K562 (cell line): Measurements from ENCODE around the gene KNL1. TPM values are rescaled to one million over a fixed set of nuclear protein-coding genes. Genes with fewer than 3 reads are reported as not detected.
A peak's percentile ranks its signal among the peaks of the same experiment; 100 is the strongest.

ENCODE experiments used
- CEBPZ ChIP-seq: fragments of 150-350 bp; IDR thresholded peaks from 2 replicates; pipeline ENCODE4 v1.6.1; 2014; ENCODE audit warnings: low read depth, mild to moderate bottlenecking, low read length, borderline replicate concordance
- DDX20 ChIP-seq: fragments of 450-650 bp; IDR thresholded peaks from 2 replicates; pipeline ENCODE4 v1.6.1; 2016; ENCODE audit warnings: missing genetic modification characterization, low read depth, mild to moderate bottlenecking, missing compliant biosample characterization, moderate library complexity
- ELK1 ChIP-seq: sonication (generic); formaldehyde crosslinking; IDR thresholded peaks from 2 replicates; pipeline ENCODE4 v1.8.1; 2022; ENCODE audit warnings: missing genetic modification reagents
- FUS ChIP-seq: fragments of 200-400 bp; formaldehyde crosslinking; optimal IDR thresholded peaks from 2 replicates; pipeline ENCODE3; 2017; ENCODE audit warnings: low read depth, low read length
- HNRNPH1 ChIP-seq: fragments of 200-400 bp; formaldehyde crosslinking; optimal IDR thresholded peaks from 2 replicates; pipeline ENCODE3; 2017; ENCODE audit warnings: low read depth, mild to moderate bottlenecking, low read length, moderate library complexity
- HNRNPLL ChIP-seq: fragments of 200-400 bp; formaldehyde crosslinking; IDR thresholded peaks from 2 replicates; pipeline ENCODE4 v1.6.1; 2017; ENCODE audit warnings: low read length, low read depth, mild to moderate bottlenecking; ENCODE audit not compliant: poor library complexity, severe bottlenecking
- KAT8 ChIP-seq: fragments of 450-650 bp; IDR thresholded peaks from 2 replicates; pipeline ENCODE4 v1.6.1; 2016; ENCODE audit warnings: low read depth, mild to moderate bottlenecking
- NFYB ChIP-seq: IDR thresholded peaks from 2 replicates; pipeline ENCODE4 v1.6.1; 2011; ENCODE audit warnings: mild to moderate bottlenecking, moderate library complexity; ENCODE audit not compliant: insufficient read length; ENCODE audit errors: extremely low read depth
- POLR2AphosphoS5 ChIP-seq: IDR thresholded peaks from 2 replicates; pipeline ENCODE4 v1.6.1; 2011; ENCODE audit warnings: mild to moderate bottlenecking, low read depth, low read length, moderate library complexity; ENCODE audit not compliant: control insufficient read depth, insufficient read depth
- POLR2H ChIP-seq: IDR thresholded peaks from 2 replicates; pipeline ENCODE4 v1.6.1; 2016; ENCODE audit warnings: missing genetic modification characterization, low read depth, mild to moderate bottlenecking, control low read depth, missing compliant biosample characterization, moderate library complexity
- RREB1 ChIP-seq: fragments of 250-450 bp; sonication (Bioruptor Pico); IDR thresholded peaks from 2 replicates; pipeline ENCODE4 v1.4.0; 2020
- SIRT6 ChIP-seq: IDR thresholded peaks from one replicate; pipeline ENCODE4 v1.6.1; 2012; ENCODE audit warnings: low read depth, mild to moderate bottlenecking, control low read depth, inconsistent platforms, low read length, moderate library complexity
- SMARCA4 ChIP-seq: fragments of 450-650 bp; IDR thresholded peaks from 2 replicates; pipeline ENCODE4 v1.6.1; 2016
- TAF1 ChIP-seq: IDR thresholded peaks from 2 replicates; pipeline ENCODE4 v1.6.1; 2011; ENCODE audit warnings: mild to moderate bottlenecking, low read length, moderate library complexity; ENCODE audit not compliant: insufficient read depth, control insufficient read depth, severe bottlenecking; ENCODE audit errors: extremely low read depth
- THAP7 ChIP-seq: fragments of 250-450 bp; sonication (Bioruptor Pico); IDR thresholded peaks from 2 replicates; pipeline ENCODE4 v1.5.0; 2021
- ZNF57 ChIP-seq: fragments of 450-650 bp; formaldehyde crosslinking; IDR thresholded peaks from 2 replicates; pipeline ENCODE4 v1.4.0; 2020; ENCODE audit warnings: mild to moderate bottlenecking, moderate library complexity
- polyA plus RNA-seq, 8 experiments: library from polyadenylated mRNA; depleted of rRNA in 4 of 8; stranded (reverse) in 5 of 8; unstranded in 3 of 8; fragments of >200 nt; fragmentation: Nextera tagmentation in 2 of 8; fragmentation: Illumina TruSeq in 1 of 8; extraction: Ambion mirVana in 2 of 8; extraction: Trizol in 1 of 8; gene quantifications; 2 replicates each; pipeline versions ENCODE4 v1.2.1 to v1.2.3, GENCODE V29; 2011 to 2014; ENCODE audit warnings: inconsistent platforms in 1 of 8, missing spikeins in 1 of 8
- total RNA-seq, 7 experiments: library from RNA; depleted of rRNA in 6 of 7; stranded (reverse); fragments of >200 nt in 6 of 7; fragmentation: Illumina TruSeq in 2 of 7; extraction: Trizol in 2 of 7; gene quantifications; 2 replicates each; pipeline versions ENCODE4 v1.2.1 to v1.2.3, GENCODE V29; 2011 to 2021; ENCODE audit warnings: low replicate concordance in 1 of 7

KNL1 gene
- total and polyA plus RNA-seq, 9 of the 15 experiments (the other 6 are each of a cell fraction or from before 2014, with no cell fraction given): 14.5 to 65.4 (median 34.6) TPM

GRCh38 chr15:40694688-40695468 is 100.8 kb downstream of the KNL1 start, which contains the start of gene RAD51 (continued):
- TF ChIP-seq ELK1 (CRISPR knock-in tag): no peak
- no peak for TF ChIP-seq ZNF57 (CRISPR knock-in tag)
- no peak for TF ChIP-seq CEBPZ
- peak; percentile 78 for TF ChIP-seq TAF1
- no peak for TF ChIP-seq RREB1 (CRISPR knock-in tag)
- TF ChIP-seq POLR2AphosphoS5: no peak
- peak; percentile 78 for TF ChIP-seq POLR2H (tag)
- no peak for TF ChIP-seq NFYB
- no peak for TF ChIP-seq DDX20 (tag)
- peak; percentile 95 for TF ChIP-seq HNRNPLL
- TF ChIP-seq HNRNPH1: no peak
- TF ChIP-seq FUS: no peak
- TF ChIP-seq SIRT6: no peak
- TF ChIP-seq THAP7 (CRISPR knock-in tag): no peak
- TF ChIP-seq KAT8: no peak
- no peak for TF ChIP-seq SMARCA4
